AG04450 (cell line): ENCODE data around the gene KIF26B. TPM values are rescaled to one million over a fixed set of nuclear protein-coding genes. Genes with fewer than 3 reads are reported as not detected.

ENCODE experiments used
- CTCF ChIA-PET: fragments of 300-600, 350-600 bp; formaldehyde crosslinking; extraction: SDS; loops from one replicate; lab custom pipeline; 2022; ENCODE audit warnings: antibody characterized with exemption, inconsistent platforms; lab: Charles Lee
- POLR2A ChIA-PET: fragments of 350-600 bp; formaldehyde crosslinking; extraction: SDS; loops from one replicate; lab custom pipeline; 2021; ENCODE audit warnings: antibody characterized with exemption, inconsistent platforms; lab: Yijun Ruan, JAX
- DNase-seq: peaks from one replicate; pipeline ENCODE4 v3.0.0-alpha.2; 2011; ENCODE audit warnings: low read depth, low spot score
- H3K27ac ChIP-seq: one replicate; pipeline ENCODE4 v1.5.1; 2012; ENCODE audit warnings: low read depth, low read length, control low read depth
- H3K27me3 ChIP-seq: one replicate; pipeline ENCODE4 v1.6.0; 2012; ENCODE audit warnings: low read length; ENCODE audit not compliant: control insufficient read depth, insufficient read depth
- H3K4me3 ChIP-seq: 2 replicates; pipeline ENCODE4 v1.5.1; 2011; ENCODE audit warnings: mild to moderate bottlenecking, low read depth, low read length, control low read depth
- H3K9me3 ChIP-seq: 2 replicates; pipeline ENCODE4 v1.5.1; 2012; ENCODE audit warnings: low read length; ENCODE audit not compliant: control insufficient read depth, insufficient read depth
- polyA plus RNA-seq: library from polyadenylated mRNA; depleted of rRNA; stranded (reverse); fragments of >200 nt; gene quantifications from 2 replicates; pipeline ENCODE4 v1.2.3, GENCODE V29; 2011
- TF ChIP-seq, protein P1 (sequence below): IDR thresholded peaks from 2 replicates; pipeline ENCODE4 v1.5.1; 2011; ENCODE audit warnings: low read depth, low read length, control low read depth, inconsistent platforms

Gene KIF26B
- polyA plus RNA-seq, 1 experiment = 2.4 TPM

DNA sequence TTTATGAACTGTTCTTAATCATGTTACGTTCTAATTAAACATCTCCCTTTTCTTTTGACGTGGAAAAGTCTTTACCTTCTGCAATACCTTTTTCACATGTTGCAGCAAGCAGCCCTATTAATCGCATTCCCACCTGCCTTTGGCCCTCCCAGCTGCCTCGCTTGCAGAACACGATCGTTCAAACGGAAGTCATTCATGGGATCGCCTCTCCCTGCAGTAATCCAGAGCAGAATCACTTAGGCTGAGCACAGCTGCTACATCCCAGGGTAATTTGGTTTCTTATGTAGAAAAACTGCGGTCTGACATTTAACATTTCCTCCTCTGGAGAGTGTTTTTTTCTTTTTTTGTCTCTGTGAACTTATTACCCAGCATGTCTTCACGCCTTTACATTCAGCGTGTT is 206.3 kb downstream of the KIF26B start:
- ChIA-PET POLR2A (no interaction called here), CTCF (no interaction called here)
- TF ChIP-seq, protein P1, sequence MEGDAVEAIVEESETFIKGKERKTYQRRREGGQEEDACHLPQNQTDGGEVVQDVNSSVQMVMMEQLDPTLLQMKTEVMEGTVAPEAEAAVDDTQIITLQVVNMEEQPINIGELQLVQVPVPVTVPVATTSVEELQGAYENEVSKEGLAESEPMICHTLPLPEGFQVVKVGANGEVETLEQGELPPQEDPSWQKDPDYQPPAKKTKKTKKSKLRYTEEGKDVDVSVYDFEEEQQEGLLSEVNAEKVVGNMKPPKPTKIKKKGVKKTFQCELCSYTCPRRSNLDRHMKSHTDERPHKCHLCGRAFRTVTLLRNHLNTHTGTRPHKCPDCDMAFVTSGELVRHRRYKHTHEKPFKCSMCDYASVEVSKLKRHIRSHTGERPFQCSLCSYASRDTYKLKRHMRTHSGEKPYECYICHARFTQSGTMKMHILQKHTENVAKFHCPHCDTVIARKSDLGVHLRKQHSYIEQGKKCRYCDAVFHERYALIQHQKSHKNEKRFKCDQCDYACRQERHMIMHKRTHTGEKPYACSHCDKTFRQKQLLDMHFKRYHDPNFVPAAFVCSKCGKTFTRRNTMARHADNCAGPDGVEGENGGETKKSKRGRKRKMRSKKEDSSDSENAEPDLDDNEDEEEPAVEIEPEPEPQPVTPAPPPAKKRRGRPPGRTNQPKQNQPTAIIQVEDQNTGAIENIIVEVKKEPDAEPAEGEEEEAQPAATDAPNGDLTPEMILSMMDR = no peak
- Histone ChIP-seq H3K9me3 (no peaks in the 10 kb centered on the region), H3K27ac (no peak overlapping the region), H3K4me3 (no peak overlapping the region), H3K27me3 (no peaks in the 10 kb centered on the region)
- DNase-seq = no peak

DNA sequence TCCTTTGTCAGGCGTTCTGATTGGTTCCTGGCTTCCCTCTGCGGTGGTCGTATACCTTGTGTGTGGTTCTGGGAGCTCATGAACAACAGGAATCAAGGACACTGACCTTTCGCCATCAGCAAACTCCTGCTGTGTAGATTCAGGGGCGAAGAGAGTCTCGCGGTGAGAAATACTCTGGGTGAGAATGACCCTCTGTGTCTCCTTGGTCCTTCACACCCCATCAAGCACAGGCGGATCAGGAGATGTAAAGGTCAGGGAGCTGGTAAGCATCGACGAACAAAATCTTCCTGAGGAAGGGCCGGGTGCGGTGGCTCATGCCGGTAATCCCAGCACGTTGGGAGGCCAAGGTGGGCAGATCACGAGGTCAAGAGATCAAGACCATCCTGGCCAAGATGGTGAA is 207.2 kb downstream of the KIF26B start:
- ChIA-PET POLR2A (no interaction called here), CTCF (no interaction called here)
- TF ChIP-seq, protein P1 = no peak

DNA sequence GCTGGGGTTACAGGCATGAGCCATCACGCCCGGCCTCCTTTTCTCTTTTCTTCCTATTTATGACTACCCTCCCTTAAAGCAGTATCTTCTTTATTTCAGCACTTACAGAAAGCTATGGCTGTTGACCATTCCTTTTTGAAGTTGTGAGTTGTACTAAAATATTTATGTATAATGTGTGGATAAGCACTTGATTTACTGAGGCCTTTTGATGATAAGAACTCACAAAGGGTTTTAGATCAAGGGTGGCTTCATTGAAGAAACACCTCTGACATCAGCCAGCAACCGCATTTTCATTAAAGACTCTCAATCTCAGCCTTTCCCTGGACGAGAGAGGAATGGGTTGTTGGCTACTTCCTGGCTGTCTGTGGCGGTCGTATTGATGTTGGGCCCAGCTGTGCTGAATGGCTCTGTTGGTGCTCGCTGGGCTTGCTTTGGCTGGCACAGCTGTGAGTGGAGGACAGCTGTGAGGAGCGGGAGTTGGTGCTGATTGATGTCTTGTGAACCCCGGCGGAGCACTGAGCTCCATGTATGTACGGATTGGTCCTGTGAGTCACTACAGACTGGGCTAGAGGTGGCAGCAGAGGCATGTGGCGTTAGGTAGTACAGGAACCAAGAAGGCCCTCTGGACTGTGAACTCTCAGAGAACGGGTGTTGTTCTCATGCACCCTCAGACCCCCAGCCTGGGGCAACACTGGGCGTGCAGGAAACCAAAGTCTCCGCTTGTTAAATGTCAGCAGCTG is 208.8 kb downstream of the KIF26B start:
- Histone ChIP-seq H3K27me3 (no peaks in the 10 kb centered on the region), H3K4me3 (no peak overlapping the region), H3K27ac (no peak overlapping the region), H3K9me3 (no peaks in the 10 kb centered on the region; the same call in 1 of the 2 replicates)
- ChIA-PET POLR2A (interaction anchor here (0.7 kb wide), 1 partner anchor 150 kb away, joined by 8 read pairs; no protein-coding TSS in a partner anchor), CTCF (interaction anchor here (0.6 kb wide), 1 partner anchor 563 kb away, joined by 3 read pairs; no protein-coding TSS in a partner anchor)
- TF ChIP-seq, protein P1 = 0 out of 2 replicates have a peak, but pooled peaks have one; percentile 10
- no peak for DNase-seq

More for the DNA sequence above, 207.2 kb downstream of the KIF26B start:
- H3K9me3 ChIP-seq = no peaks in the 10 kb centered on the region; the same call in 1 of the 2 replicates
- no peak overlapping the region for H3K27ac ChIP-seq
- no peaks in the 10 kb centered on the region for H3K27me3 ChIP-seq
- no peak for DNase-seq
- H3K4me3 ChIP-seq = no peak overlapping the region

DNA sequence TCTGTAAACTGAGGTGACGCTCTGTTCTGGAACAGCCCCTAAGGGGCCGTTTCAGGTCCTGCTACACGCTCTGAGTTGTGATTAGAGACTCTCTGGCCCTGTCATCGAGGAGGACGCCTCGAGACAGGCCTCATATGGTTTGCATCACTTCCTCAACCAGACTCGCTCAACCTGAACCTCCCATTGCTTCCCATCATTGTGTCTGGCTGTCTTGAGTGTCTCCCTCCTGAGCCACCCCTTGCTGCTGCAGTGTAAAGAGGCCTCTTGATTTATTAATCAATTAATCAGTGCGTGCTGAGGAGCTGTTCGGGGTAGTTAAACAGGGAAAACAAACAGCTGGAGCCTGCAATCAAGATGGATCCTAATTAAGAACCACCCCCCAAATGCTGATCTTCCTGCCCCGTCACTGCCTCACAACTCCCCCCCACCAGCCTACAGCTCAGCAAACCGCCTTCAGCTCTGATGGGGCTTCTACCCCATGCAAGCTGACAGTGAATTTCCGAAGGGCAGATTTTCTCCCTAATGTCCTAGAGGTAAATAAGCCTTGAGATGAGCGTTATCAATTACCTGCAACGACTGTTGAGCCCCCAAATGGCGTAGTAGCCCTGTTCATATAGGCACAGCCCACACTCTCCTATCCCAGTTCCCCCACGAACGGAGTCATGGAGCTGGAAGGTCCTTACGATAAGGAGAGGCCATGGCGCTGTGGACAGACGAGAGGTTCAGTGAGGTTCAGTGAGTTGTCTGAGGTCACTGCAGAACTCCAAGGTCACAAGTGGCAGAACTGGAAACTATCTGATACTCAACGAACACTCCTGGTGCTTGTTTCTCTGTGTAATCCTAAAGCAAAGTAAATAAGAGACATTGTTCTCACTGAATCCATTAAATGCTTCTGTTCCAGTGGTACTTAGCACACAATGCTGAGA is 210.6 kb downstream of the KIF26B start:
- no peak overlapping the region for H3K4me3 ChIP-seq
- H3K27ac ChIP-seq = no peak overlapping the region
- ChIA-PET POLR2A (no interaction called here), CTCF (no interaction called here)
- H3K27me3 ChIP-seq = no peaks in the 10 kb centered on the region
- no peak for DNase-seq
- TF ChIP-seq, protein P1 = no peak
- no peaks in the 10 kb centered on the region; the same call in 1 of the 2 replicates for H3K9me3 ChIP-seq
